NCI-H2107 treated with DMSO at 0.1 percent for 48 hours (cell line): ENCODE measurements around the gene GABRR1.
"Not testable (repeated sequence)": the region's sequence is repeated elsewhere in the genome, so short reads cannot be mapped to it uniquely, and the experiment has no call there.

Experiments
- DNase-seq: peaks from one replicate; lab custom pipeline; 2025; ENCODE audit not compliant: unreplicated experiment; lab: John Stamatoyannopoulos, UW

The GABRR1 gene

DNA sequence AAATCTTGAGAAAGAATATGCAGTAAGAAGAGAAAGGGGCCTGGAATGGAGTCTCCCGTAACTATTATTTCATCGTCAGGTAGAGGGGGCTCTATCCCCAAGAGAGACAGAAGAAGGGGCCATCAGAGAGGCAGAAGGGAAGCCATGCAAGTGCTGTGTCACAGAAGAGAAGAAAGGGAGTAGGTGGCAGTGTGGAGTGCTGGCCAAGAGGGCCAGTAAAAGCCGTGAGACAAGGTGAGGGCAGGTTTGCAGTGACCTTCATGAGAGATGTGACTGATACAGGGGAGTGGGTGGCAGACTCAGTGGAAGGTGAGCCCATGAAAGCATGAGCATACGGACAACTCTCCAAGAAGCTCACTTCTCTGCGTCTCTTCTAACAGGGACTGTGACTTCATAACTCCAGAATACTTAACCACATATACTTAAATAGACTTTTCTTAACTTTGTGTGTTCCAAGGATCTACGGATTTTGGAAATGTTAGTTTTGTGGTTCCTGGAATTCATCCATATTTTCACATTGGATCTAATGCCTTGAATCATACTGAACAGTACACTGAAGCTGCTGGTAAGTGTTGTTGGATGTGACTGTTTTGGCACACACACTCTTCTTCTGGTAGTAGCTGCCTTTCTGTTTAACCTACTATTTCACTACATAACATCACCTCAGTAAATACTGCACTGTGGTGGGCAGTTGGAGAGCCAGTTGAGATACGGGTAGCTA, 55.7 kb downstream of the GABRR1 start:
- DNase-seq = no peak

GRCh38 chr6:89160331-89161092, 56.6 kb downstream of the GABRR1 start:
- DNase-seq = no peak

DNA sequence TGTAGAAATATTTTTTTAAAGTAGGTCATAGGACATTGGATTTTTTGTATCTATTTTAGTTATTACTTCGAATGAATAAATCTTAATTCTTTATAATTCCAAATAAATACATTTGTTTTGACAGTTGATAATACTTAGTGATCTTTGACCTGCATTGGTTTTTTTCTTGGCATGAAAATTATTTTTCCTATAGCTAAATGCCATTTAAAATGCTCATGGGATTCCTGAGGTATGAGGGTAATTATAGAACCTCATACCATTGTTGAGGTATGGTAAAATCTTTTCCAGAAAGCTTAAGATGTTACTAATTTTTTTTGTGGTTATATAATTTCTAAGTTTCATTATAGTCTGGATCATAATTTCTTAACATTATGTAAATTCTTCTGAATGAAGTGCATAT, 63.0 kb downstream of the GABRR1 start:
- no peak for DNase-seq

GRCh38 chr6:89148016-89148750, 69.0 kb downstream of the GABRR1 start:
- no peak for DNase-seq

GRCh38 chr6:89146718-89147700, 70.1 kb downstream of the GABRR1 start:
- DNase-seq = no peak

DNA sequence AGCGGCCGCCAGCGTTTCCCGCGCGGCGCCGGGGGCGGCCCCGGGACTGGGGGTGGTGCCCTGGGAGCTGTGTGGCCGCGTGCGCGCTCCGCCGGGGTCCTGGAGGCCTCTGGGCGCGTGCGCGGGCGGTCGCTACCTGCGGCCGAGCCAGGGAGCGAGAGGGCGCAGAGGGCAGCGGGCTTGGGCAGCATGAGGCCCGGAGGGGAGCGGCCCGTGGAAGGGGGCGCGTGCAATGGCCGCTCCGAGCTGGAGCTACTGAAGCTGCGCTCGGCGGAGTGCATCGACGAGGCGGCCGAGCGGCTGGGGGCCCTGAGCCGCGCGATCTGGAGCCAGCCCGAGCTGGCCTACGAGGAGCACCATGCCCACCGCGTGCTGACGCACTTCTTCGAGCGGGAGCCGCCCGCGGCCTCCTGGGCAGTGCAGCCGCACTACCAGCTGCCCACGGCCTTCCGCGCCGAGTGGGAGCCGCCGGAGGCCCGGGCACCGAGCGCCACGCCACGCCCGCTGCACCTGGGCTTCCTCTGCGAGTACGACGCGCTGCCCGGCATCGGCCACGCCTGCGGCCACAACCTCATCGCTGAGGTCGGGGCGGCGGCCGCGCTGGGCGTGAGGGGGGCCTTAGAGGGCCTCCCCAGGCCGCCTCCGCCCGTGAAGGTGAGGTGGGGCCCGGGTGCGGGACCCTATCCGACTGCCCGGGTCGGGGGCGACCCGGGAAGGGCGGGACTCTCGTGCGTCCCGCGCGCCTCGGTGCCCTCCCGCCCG, 71.0 kb downstream of the GABRR1 start, which contains the start of gene PM20D2:
Gene PM20D2, plus strand, starts transcription at position 100 of the 762 bp plus-strand sequence. Its CDS starts 90 bp downstream, at position 190.
- no peak for DNase-seq

- peak; percentile 71 for DNase-seq
Observed at GRCh38 chr6:89145091-89145955, 71.8 kb downstream of the GABRR1 start.

DNA sequence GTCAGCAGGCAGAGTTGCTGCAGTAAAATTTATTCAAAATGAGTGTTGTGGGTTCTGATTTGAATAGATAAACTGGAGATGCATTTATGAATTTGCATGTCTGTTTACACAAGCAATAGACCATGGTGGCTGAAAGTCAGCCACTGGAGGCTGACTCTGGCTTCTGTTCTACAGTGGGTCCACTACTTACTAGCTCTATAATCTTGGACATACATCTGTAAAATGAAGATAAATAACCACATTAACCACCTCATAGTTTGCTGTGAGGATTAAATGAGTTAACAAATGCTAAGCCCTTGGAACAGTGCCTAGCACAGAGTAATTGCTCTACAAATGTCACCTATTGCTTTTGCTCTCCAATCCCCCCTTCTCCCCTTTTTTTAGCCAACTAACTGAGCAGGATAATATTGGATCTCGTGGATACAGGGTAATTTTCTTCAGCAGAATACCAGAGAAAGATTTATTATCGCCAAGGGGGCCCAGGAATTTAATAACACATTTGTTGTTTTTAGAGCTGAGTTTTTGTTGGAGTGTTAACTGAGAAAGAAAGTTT, 72.7 kb downstream of the GABRR1 start:
- DNase-seq = peak; percentile 45

DNA sequence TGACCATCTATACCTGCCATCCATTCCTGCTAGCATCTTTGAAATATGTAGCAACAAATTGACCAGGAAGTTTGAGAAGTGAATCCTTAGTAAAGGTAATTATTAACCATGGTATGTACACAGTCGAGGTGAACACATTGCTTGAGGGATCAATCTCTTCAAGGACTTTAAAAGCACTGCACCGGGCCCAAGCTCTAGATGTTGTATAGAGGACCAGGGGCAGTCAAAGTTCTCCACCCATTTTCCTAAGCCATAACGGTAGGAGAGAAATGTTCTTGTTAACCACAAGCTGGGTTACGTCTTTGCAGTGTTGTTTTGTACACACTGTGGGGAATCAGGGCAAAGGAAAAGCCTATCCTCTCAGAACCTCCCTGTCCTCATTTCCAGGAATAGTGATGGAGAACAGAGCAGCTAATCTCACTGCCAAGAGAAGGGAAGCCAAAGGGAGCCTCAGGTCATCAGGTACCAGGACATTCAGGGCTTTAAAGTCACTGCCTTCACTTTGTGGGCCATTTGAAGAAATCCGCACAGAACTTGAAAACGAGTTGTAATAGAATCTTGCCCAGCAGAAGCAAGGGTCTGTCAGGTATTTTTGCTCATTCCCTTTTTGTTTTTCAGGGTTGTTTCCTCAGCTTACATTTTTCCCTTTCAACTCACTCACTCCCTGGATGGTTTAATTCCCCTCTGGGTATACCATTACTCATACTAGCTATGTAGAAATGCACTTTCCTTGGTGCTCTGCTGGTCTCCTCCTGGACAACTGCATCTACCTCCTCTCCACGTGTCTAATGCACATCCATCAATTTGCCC, 76.6 kb downstream of the GABRR1 start:
- DNase-seq = no peak

DNA sequence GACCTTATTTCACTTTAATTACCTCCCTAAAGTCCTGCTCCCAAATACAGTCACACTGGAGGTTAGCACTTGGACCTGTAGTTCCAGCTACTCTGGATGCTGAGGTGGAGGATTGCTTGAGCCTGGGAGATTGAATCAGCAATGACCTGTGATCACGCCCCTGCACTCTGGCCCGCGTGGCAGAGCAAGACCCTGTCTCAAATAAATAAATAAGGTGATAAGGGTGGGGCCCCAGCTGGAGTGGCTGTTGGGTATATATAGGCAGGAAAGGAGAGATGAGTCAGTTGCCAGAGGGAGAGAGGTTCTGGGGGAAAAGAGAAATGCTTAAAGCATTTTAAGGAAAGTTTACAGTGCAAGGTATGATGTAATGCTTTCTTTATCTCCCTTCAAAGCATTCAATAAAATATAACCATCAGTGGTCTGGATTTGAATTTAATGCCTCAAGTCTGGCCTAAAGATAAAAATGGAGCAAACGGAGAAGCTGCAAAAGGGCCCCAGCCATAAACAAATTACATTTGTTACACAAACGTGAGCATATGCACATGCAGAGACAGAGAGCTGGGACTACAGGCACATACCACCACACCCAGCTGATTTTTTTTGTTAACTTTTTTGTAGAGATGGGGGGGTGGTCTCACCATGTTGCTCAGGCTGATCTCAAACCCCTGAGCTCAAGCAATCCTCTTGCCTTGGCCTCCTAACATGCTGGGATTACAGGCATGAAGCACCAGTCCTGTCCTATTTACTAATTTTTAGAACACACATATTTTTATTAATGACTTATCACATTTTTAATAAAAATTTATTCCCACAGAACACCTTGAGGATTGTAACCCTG, 77.4 kb downstream of the GABRR1 start:
- no peak for DNase-seq

DNA sequence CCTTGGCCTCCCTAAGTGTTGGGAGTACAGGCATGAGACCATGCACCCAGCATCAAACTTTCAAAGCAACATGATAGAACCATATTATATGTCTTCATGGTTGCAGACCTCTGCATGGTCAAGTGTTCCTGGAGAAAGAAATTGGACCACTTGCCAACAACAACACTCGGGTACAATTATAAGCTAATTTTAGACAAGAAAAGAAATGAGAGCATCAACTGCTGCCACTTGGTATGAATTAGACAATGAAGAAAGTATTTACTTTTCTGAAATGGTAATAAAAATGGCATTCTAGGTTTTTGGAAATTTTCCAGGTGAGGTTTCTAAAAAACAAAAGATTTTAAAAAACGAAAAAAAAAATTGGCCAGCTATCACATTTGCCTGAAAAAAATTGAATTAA, 79.0 kb downstream of the GABRR1 start:
- DNase-seq = no peak

DNA sequence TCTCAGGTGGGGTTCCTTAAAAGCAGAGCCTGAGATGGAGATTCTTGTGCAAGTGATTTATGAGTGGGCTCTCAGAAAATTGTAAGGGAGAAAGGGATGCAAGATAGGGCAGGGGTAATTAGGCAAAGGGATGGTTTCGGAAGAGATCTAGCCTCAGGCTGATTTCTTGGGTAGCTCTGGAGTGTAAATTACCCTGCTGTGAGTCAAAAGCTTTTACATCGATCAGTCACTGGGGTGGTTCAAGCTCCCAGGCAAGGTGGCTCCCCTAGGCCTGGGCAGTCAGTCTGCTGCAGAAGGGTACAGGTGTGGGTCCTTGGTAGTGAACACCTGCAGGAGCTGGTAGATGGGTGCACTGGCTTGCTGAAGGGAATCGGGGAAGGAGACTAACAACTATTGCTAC, 82.4 kb downstream of the GABRR1 start:
- DNase-seq = no peak

GRCh38 chr6:89133981-89134380, 83.2 kb downstream of the GABRR1 start:
- no peak for DNase-seq

DNA sequence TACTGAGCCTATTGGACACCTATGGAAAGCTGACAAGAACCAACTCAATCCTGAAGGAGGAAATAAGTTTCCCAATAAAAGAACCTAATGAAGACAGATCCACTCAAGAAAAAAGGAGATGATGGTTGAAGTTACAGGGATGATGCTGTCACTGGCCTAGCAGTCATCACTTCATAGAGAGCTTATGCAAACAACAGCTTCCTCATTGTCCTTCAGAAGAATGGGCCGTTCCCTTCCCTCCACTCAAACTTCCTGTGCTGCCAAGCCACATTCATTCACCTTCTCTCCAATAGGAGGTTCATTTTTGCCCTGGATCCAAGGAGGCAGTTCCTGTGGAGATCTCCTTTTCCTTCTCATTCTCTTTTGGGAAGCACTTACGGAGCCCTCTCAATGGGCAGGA, 85.1 kb downstream of the GABRR1 start:
- DNase-seq = no peak

- no peak for DNase-seq
Observed at GRCh38 chr6:89131599-89131998, 85.6 kb downstream of the GABRR1 start.

GRCh38 chr6:89128256-89128671, 88.9 kb downstream of the GABRR1 start:
- DNase-seq = not testable (repeated sequence)
